ENCODE measurements around the gene PNLIPRP2.

DNA sequence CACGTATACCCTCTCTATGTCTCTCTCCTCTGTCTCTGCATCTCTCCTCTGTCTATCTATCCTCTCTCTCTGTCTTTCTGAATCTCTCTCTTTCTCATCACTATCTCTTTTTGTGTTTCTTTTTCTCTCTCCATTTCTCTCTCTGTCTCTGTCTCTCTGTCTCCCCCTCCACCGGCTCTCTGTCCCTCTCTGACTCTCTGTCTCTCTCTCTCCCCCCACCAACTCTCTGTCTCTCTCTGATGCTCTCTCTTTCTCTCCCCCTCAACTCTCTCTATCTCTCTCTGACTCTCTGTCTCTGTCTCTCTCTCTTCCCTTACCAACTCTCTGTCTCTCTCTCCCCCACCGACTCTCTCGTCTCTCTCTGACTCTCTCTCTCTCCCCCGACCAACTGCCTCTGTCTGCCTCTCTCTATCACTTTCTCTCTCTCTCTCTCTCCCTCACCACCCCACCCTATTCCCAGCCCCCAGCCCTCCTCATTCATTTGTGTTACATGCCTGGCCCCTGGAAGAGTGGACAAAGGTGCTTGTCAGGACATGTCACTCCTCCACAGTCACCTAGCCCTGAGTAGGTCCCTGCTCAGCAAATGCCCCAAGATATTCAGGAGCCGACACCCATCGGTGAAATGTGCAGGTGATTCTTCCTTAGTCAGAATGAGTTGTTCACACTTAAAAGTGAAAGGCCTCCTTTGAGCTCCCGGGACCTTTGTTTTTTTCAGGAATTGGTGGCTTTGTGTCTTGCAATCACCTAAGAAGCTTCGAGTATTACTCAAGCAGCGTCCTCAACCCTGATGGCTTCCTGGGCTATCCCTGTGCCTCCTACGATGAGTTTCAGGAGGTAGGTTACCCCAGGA, 13.6 kb downstream of the PNLIPRP2 start:
- TF ChIP-seq CTCF (IDR thresholded peaks at IDR 0.05; ENCODE audit: low read depth, low read length, poor library complexity, severe bottlenecking) (no peak), EZH2phosphoT487 (IDR thresholded peaks at IDR 0.05; ENCODE audit: borderline replicate concordance, low read length) (no peak)

All from DOHH2 (cell line).